HTERT RPE-1 (cell line): ENCODE data around the gene SPOCK1.

Experiments used
- in situ Hi-C: fragments of 300-500 bp; cut with MboI; formaldehyde crosslinking; loops from 4 replicates; pipeline ENCODE4 v1.14.3; 2020; ENCODE audit warnings: low sequenced_read_pairs

SPOCK1 gene

GRCh38 chr5:137040024-137040423 is 459.1 kb downstream of the SPOCK1 start:
- in situ Hi-C loops, result no loop called here

DNA sequence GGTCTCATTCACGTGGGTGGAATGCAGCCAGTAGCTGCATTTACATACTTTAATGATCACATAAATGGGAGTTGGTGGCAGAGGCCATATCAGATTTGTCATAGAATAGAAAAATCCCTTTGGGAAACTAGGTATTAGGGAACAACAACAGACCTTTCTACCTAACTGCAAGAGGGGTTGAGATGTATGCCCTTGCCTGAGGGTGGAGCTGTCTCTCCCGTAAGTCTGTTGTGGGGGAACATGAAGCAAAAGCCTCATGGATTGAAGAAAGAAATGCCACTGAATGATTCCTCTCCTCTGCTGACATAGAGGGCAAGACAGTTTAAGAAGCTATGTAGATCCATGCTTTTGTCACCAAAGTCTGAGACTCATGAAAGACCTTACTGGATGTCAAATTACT is 461.3 kb downstream of the SPOCK1 start:
- in situ Hi-C loops, result no loop called here

- in situ Hi-C loops, result no loop called here
These were observed 462.5 kb downstream of the SPOCK1 start for GRCh38 chr5:137036640-137037039.

DNA sequence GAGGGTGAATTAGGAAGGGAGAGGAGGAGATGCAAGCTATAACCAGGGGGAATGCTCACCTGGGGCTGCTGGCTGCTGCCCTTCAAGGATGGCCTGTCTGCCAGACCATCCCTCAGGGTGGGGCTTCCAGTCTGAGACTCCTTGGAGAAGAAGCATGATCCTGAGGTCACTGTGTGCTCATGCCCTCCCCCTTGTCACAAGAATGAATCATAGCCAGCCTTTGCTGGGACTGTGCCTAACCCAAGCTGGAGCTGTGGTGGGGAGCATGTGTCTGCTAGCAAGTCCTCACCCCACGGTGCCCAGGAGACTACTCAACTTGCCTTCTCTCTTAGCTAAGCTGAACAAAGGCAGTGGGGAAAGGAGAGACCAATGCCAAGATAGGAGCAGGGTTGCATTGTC is 463.6 kb downstream of the SPOCK1 start:
- in situ Hi-C loops, result no loop called here

- in situ Hi-C loops, result no loop called here
These were observed 464.2 kb downstream of the SPOCK1 start for GRCh38 chr5:137034764-137035479.

- in situ Hi-C loops, result no loop called here
These were observed 464.9 kb downstream of the SPOCK1 start for GRCh38 chr5:137034213-137034612.

- in situ Hi-C loops, result no loop called here
These were observed 466.2 kb downstream of the SPOCK1 start for GRCh38 chr5:137032929-137033328.

DNA sequence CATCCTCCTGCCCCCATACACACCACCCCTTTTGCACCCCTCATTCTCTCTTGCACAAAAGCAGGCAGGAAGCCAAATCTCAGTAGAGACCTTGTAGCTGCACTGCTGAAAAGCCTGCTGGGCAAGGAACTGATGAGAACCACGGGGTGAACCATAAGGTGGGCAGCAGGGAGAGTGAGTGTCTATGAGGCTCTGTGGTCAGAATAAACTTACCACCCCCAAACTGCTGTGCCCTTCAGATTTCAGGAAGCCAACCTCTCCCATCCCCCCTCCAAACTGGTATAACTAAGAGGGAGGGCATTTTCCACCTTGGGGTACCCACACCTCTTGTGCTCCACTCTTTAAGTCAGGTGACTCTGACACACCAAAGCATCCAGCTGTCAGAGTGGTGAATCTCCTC is 471.4 kb downstream of the SPOCK1 start:
- in situ Hi-C loops, result no loop called here

GRCh38 chr5:137026296-137026695 is 472.8 kb downstream of the SPOCK1 start:
- in situ Hi-C loops, result no loop called here

- in situ Hi-C loops, result no loop called here
These were observed 475.1 kb downstream of the SPOCK1 start for GRCh38 chr5:137024044-137024443.

- in situ Hi-C loops, result no loop called here
These were observed 475.8 kb downstream of the SPOCK1 start for GRCh38 chr5:137023371-137023770.

- in situ Hi-C loops, result no loop called here
These were observed 476.4 kb downstream of the SPOCK1 start for GRCh38 chr5:137022725-137023124.

DNA sequence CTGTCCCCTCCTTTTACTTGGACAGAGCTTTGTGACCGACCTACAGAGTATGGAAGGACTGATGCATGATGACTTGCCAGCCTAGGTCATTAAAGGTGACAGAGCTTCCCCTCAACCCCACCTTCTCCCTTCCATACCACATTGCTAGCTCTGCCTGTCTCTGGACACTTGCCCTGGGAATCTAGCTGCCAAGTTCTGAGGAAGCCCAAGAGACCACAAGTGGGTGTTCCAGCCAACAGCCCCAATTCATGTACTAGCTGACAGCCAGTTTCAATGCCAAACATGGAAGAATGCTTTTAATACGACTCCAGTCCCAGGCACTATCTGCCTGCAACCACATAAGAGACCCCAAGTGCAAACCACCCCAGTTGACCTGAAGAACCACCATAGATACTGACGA is 477.1 kb downstream of the SPOCK1 start:
- in situ Hi-C loops, result no loop called here

DNA sequence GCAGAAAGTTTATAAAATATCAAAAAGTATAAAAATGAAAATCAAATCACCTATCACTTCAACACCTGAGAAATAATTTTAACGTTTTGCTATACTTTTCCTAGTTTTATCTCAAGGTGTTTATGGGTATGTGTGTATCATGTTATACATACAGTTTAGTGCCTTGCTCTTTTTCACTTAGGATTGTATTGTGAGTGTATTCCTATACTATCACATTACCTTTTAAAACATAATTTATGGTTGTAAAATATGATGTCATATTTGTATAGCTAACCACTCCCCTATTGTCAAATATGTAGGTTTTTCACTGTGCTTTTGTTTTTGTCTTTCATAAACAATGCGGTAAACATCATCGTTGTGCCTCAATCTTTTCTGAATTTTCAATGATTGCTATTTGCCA is 479.9 kb downstream of the SPOCK1 start:
- in situ Hi-C loops, result no loop called here

- in situ Hi-C loops, result no loop called here
These were observed 482.3 kb downstream of the SPOCK1 start for GRCh38 chr5:137016783-137017324.

DNA sequence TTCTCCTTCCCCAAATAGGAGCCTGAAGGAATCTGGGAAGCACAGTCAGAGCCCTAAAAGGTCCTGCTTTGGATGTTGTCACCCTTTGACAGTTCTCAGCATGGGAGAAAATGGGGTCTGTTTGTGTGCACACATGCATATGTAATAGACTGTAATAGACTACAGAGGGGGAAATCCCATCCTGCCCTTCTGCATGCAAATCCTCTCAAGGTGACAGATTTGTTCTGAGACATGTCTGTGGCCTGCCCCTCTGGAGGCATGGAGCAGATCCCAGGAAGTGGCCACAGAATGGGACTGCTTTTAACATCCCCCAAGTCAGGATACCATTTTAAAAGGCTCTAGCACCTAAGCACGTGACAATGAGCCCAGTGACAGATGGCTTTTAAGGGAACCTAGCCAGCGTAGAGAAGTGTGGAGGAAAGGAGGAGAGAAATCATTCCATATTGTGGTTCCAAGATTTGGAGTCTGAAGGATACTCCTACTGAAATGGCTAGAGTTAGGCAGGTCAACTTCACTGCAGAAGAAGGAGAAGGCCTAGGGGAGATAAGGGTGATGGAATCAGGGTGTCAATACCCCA is 483.5 kb downstream of the SPOCK1 start:
- in situ Hi-C loops, result no loop called here

DNA sequence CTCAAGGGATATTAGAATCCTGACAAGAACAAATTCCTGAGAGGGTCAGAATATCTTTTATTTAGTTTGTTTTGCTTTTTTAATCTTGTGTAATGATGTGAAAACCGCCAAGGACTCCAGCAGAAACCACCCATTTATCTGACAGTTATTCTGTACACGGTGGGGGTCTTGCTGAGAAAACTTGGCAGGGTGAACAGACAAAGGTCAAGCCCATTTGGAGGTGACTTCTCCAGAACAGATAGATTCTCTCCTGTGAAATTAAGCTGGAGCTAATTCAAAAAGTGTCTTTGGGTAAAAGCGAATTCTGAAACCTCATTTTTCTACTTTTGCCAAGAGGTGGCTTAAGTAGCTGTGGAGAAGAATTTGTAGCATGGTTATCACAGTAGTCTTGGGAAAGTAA is 484.4 kb downstream of the SPOCK1 start:
- in situ Hi-C loops, result no loop called here

- in situ Hi-C loops, result no loop called here
These were observed 488.9 kb downstream of the SPOCK1 start for GRCh38 chr5:137010226-137010625.

DNA sequence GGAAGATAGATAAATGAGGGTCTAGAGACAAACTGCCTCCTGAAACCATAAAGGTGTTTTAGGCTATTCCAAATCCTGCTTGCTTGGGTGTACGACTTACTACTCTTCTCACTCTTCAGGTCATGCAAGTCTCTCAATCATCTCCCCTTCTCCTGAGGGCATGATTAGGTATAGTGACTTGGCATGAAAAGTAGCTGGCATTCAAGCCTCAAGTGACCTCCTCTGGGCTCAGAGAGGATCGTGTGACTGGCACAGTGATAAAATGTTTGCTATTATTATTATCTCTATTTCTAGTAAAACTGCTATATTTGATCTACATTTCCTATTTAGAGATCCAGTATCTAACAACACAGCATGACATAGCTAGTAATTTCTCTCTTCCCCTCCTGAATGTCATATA is 494.8 kb downstream of the SPOCK1 start:
- in situ Hi-C loops, result no loop called here

DNA sequence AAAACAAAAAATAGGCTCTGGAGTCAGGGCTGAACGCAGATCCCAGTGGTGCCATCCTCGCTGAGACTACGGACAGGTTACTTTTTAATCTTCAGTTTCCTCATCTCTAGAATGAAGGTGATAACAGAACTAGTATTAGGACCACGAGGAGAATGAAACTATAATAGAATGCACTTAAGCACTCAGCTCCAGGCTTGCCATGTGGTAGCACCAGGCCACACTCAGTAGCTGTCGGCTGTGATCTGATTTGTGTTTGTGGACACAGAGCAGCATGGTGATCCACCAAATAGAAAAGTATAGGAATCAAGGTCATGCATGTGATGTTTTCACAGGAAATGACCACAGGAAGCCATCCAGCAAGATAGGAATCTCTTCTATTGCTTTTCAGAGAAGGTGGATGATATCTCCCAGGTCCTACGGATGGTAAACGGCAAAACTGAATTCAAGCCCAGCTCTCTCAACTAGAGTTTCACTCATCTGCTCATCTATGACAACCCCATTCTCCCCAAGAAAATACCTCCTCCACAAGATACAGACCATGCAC is 498.0 kb downstream of the SPOCK1 start:
- in situ Hi-C loops, result no loop called here

- in situ Hi-C loops, result no loop called here
These were observed 499.3 kb downstream of the SPOCK1 start for GRCh38 chr5:136999787-137000186.

- in situ Hi-C loops, result no loop called here
These were observed 500.2 kb downstream of the SPOCK1 start for GRCh38 chr5:136998854-136999357.
